ENCODE measurements around the gene SUDS3.

SUDS3 gene

GRCh38 chr12:118361092-118361404 is 15.3 kb upstream of the SUDS3 start:
- no peaks in the 10 kb centered on the region for H3K27me3 ChIP-seq (ENCODE audit: insufficient read depth, low read length)

GRCh38 chr12:118361889-118362288 is 14.5 kb upstream of the SUDS3 start:
- Histone ChIP-seq H3K9me3 (ENCODE audit: low read length) (no peaks in the 10 kb centered on the region), H2AFZ (ENCODE audit: low read length) (no peak overlapping the region), H3K4me1 (ENCODE audit: insufficient read depth, low read length, severe bottlenecking) (peaks cover 24% of the 10 kb centered on the region), H3K79me2 (ENCODE audit: insufficient read depth, low read length) (peaks cover 14% of the 10 kb centered on the region), H3K4me3 (ENCODE audit: low read depth, low read length, poor library complexity, severe bottlenecking) (no peak overlapping the region), H3K9ac (ENCODE audit: low read length) (no peak overlapping the region), H3K27me3 (ENCODE audit: insufficient read depth, low read length) (no peaks in the 10 kb centered on the region), H3K36me3 (ENCODE audit: insufficient read depth, low read length) (no peaks in the 10 kb centered on the region), H3K4me2 (ENCODE audit: low read length) (no peak overlapping the region), H3K27ac (ENCODE audit: low read depth, low read length, poor library complexity, severe bottlenecking) (no peak overlapping the region), H3K9me2 (ENCODE audit: low read depth, low read length) (no peaks in the 10 kb centered on the region), H4K20me1 (ENCODE audit: insufficient read depth, low read length) (no peaks in the 10 kb centered on the region), H3F3A (ENCODE audit: insufficient read depth, low read length) (no peaks in the 10 kb centered on the region)
- TF ChIP-seq CTCF (IDR thresholded peaks at IDR 0.05; ENCODE audit: low read length) = no peak
- no peak for TF ChIP-seq EZH2 (IDR thresholded peaks at IDR 0.05; ENCODE audit: borderline replicate concordance, low read length)

More at GRCh38 chr12:118361092-118361404, 15.3 kb upstream of the SUDS3 start:
- no peaks in the 10 kb centered on the region for H3K36me3 ChIP-seq (ENCODE audit: insufficient read depth, low read length)
- H3K9me2 ChIP-seq (ENCODE audit: low read depth, low read length) = no peaks in the 10 kb centered on the region
- no peaks in the 10 kb centered on the region for H3F3A ChIP-seq (ENCODE audit: insufficient read depth, low read length)
- H3K4me1 ChIP-seq (ENCODE audit: insufficient read depth, low read length, severe bottlenecking) = peaks cover 32% of the 10 kb centered on the region
- no peaks in the 10 kb centered on the region for H3K9me3 ChIP-seq (ENCODE audit: low read length)
- no peak overlapping the region for H2AFZ ChIP-seq (ENCODE audit: low read length)
- no peak for TF ChIP-seq CTCF (IDR thresholded peaks at IDR 0.05; ENCODE audit: low read length)
- TF ChIP-seq EZH2 (IDR thresholded peaks at IDR 0.05; ENCODE audit: borderline replicate concordance, low read length) = no peak
- H3K27ac ChIP-seq (ENCODE audit: low read depth, low read length, poor library complexity, severe bottlenecking) = no peak overlapping the region
- H4K20me1 ChIP-seq (ENCODE audit: insufficient read depth, low read length) = no peaks in the 10 kb centered on the region
- H3K79me2 ChIP-seq (ENCODE audit: insufficient read depth, low read length) = peaks cover 22% of the 10 kb centered on the region
- H3K4me2 ChIP-seq (ENCODE audit: low read length) = no peak overlapping the region
- H3K4me3 ChIP-seq (ENCODE audit: low read depth, low read length, poor library complexity, severe bottlenecking) = no peak overlapping the region
- no peak overlapping the region for H3K9ac ChIP-seq (ENCODE audit: low read length)

- H3K79me2 ChIP-seq (ENCODE audit: insufficient read depth, low read length) = no peaks in the 10 kb centered on the region
Observed at GRCh38 chr12:118368821-118369220, 7.5 kb upstream of the SUDS3 start.

More at GRCh38 chr12:118368821-118369220, 7.5 kb upstream of the SUDS3 start:
- H4K20me1 ChIP-seq (ENCODE audit: insufficient read depth, low read length) = no peaks in the 10 kb centered on the region
- no peaks in the 10 kb centered on the region for H3K27me3 ChIP-seq (ENCODE audit: insufficient read depth, low read length)
- no peaks in the 10 kb centered on the region for H3K9me2 ChIP-seq (ENCODE audit: low read depth, low read length)
- TF ChIP-seq CTCF (IDR thresholded peaks at IDR 0.05; ENCODE audit: low read length) (no peak), EZH2 (IDR thresholded peaks at IDR 0.05; ENCODE audit: borderline replicate concordance, low read length) (no peak)
- no peaks in the 10 kb centered on the region for H3K36me3 ChIP-seq (ENCODE audit: insufficient read depth, low read length)
- peaks cover 21% of the 10 kb centered on the region for H3K4me1 ChIP-seq (ENCODE audit: insufficient read depth, low read length, severe bottlenecking)
- H3K9me3 ChIP-seq (ENCODE audit: low read length) = no peaks in the 10 kb centered on the region
- H3K27ac ChIP-seq (ENCODE audit: low read depth, low read length, poor library complexity, severe bottlenecking) = no peak overlapping the region
- H2AFZ ChIP-seq (ENCODE audit: low read length) = no peak overlapping the region
- H3K4me2 ChIP-seq (ENCODE audit: low read length) = no peak overlapping the region
- no peak overlapping the region for H3K9ac ChIP-seq (ENCODE audit: low read length)
- H3K4me3 ChIP-seq (ENCODE audit: low read depth, low read length, poor library complexity, severe bottlenecking) = no peak overlapping the region
- H3F3A ChIP-seq (ENCODE audit: insufficient read depth, low read length) = no peaks in the 10 kb centered on the region

Data from OCI-LY1 (cell line).